GM18858 (cell line): ENCODE measurements around the gene TNNT1.

Experiments used
- ATAC-seq: cut with Tn5 transposase; IDR thresholded peaks from one replicate; pipeline ENCODE4 v1.9.1; 2021; ENCODE audit not compliant: unreplicated experiment

TNNT1 gene

GRCh38 chr19:55146078-55146704 lies 2.8 kb downstream of the TNNT1 start:
- ATAC-seq: no peak

- no peak for ATAC-seq
These were observed 3.8 kb downstream of the TNNT1 start for GRCh38 chr19:55145232-55145631.

- no peak for ATAC-seq
These were observed 7.3 kb downstream of the TNNT1 start for GRCh38 chr19:55141696-55142095.

DNA sequence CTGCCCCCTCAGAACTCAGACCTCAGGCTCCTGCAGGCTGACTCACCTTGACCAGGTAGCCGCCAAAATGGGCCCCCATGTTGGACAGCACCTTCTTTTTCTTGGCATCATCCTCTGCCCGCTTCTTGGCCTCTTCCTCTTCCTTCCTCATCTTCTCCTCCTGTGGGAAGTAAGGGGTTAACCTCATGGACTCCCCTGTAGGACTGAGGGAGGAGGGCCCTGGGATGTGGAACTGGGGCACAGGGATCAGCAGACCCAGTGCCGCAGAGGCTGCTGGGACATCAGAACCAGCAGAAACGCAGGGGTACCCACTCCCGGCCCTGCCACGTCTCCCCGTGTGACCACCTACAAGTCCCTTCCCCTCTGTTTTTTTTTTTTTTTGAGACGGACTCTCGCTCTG lies 11.1 kb downstream of the TNNT1 start:
- ATAC-seq: no peak

GRCh38 chr19:55136399-55137102 lies 12.5 kb downstream of the TNNT1 start:
- no peak for ATAC-seq

DNA sequence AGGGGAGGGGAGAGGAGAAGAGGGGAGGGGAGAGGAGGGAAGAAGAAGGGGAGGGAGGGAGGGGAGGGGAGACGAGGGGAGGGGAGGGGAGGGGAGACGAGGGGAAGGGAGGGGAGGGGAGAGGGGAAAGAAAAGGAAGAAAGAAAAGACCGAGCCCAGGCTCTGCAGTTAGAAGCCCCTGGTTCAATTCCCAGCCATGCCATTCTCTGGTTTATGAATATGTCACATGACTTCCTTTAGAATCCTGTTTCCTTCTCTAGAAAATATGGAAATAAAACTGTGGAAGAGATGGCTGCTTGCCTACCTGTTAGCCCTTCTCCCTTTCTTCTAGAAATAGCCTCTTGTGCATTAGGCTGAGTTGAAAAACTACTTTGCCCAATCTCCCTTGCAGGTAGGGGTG lies 14.3 kb downstream of the TNNT1 start:
- no peak for ATAC-seq

- no peak for ATAC-seq
These were observed 15.2 kb downstream of the TNNT1 start for GRCh38 chr19:55133639-55134444.

- no peak for ATAC-seq
These were observed 16.4 kb downstream of the TNNT1 start for GRCh38 chr19:55132453-55133129.

DNA sequence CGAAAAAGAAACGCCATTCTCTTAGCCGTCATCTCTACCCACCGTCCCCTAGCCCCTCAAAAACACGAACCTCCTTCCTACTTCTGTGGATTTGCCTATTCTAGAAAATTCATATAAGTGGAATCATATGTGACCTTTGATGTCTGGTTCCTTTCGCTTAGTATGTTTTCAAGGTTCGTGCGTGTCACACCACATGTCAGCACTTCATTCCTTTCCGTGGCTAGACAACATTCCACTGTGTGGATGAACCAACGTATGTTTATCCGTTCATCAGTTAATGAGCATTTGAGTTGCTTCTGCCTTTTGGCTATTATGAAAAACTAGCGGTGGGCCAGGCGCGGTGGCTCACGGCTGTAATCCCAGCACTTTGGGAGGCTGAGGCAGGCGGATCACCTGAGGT lies 17.6 kb downstream of the TNNT1 start:
- no peak for ATAC-seq

DNA sequence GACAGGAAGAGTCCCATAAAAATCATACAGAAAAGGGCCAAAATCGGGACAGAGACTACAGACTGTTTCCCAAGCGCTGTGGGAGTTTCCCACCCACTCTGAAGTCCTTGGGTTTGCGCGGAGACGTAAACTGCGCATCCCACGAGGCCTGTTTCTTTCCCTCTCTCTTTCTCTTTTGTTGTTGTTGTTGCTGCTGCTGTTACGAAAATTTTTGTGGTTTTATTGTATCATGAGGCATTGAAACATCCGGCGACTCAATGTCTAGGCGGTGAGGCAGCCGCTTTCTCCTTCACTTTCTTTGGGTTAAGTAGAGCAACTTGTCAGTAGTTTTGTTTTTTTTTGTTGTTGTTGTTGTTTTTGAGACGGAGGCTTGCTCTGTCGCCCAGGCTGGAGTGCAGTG lies 30.0 kb downstream of the TNNT1 start:
- ATAC-seq: no peak

- ATAC-seq: no peak
These were observed 30.5 kb downstream of the TNNT1 start for GRCh38 chr19:55118401-55118991.

- peak; percentile 67 for ATAC-seq
These were observed 31.2 kb downstream of the TNNT1 start for GRCh38 chr19:55117663-55118391.

DNA sequence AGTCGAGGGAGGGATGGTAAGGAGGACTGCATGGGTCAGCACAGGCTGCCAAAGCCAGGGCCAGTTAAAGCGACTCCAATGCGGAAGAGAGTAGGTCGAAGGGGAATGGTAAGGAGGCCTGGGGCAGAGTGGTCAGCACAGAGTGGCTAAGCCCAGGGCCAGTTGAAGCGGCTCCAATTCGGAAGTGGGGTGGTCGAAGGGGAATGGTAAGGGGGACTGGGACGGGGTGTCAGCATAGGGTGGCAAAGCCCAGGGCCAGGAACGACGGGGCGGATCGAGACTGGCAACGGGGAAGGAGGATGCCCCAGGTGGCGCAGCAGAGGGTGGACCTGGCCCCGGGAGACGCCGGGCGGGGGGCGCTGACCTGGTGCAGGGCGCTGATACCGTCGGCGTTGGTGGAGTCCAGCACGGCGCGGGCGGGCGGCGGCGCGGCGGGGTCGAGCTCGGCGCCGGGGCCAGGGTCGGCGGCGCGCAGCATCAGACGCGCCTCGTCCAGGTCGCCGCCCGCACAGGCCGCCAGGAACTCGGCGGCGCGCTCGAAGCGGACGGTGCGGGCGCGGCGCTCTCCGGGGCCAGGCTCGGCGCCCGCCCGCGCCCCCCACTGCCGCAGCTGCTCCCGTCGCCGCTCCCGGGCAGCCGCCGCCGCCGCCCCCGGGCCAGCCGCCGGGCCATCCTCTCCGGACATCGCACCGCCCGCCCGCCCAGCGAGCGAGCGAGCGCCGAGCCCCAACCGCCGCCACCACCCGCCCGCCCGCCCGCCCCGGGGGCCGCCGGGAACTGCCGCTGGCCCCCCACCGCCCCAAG lies 31.9 kb downstream of the TNNT1 start, which contains the start of gene PPP1R12C:
TSS of gene PPP1R12C (minus strand) at position 779 of the 804 bp plus-strand sequence. CDS start at position 685, 94 bp downstream.
- no peak for ATAC-seq

GRCh38 chr19:55116232-55116858 lies 32.7 kb downstream of the TNNT1 start:
- no peak for ATAC-seq

GRCh38 chr19:55115446-55116065 lies 33.5 kb downstream of the TNNT1 start:
- ATAC-seq: no peak

DNA sequence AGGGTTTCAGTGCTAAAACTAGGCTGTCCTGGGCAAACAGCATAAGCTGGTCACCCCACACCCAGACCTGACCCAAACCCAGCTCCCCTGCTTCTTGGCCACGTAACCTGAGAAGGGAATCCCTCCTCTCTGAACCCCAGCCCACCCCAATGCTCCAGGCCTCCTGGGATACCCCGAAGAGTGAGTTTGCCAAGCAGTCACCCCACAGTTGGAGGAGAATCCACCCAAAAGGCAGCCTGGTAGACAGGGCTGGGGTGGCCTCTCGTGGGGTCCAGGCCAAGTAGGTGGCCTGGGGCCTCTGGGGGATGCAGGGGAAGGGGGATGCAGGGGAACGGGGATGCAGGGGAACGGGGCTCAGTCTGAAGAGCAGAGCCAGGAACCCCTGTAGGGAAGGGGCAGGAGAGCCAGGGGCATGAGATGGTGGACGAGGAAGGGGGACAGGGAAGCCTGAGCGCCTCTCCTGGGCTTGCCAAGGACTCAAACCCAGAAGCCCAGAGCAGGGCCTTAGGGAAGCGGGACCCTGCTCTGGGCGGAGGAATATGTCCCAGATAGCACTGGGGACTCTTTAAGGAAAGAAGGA lies 34.4 kb downstream of the TNNT1 start:
- no peak for ATAC-seq

GRCh38 chr19:55113570-55114039 lies 35.4 kb downstream of the TNNT1 start:
- no peak for ATAC-seq
